CD8-positive, alpha-beta memory T cell (primary cell): ENCODE data around the gene DDX21. TPM values are rescaled to one million over a fixed set of nuclear protein-coding genes. Genes with fewer than 3 reads are reported as not detected.
"Not testable (repeated sequence)": the region's sequence is repeated elsewhere in the genome, so short reads cannot be mapped to it uniquely, and the experiment has no call there.

Source experiments
- CTCF ChIA-PET: fragments of 350-600 bp; sonication (Branson Sonifier 250); formaldehyde crosslinking; loops from one replicate; lab custom pipeline; 2021; ENCODE audit warnings: antibody characterized with exemption; lab: Charles Lee
- POLR2A ChIA-PET: fragments of 350-600 bp; sonication (Branson Sonifier 250); formaldehyde crosslinking; loops from one replicate; lab custom pipeline; 2021; ENCODE audit warnings: antibody characterized with exemption; lab: Charles Lee
- DNase-seq, 5 donors: peaks; one replicate each; pipeline versions ENCODE4 v3.0.0 to v3.0.0-alpha.2; 2020 to 2022; ENCODE audit warnings: mixed read lengths in 1 of 5
- H3K27ac ChIP-seq: one replicate; pipeline ENCODE4 v1.7.0; 2013; ENCODE audit warnings: low read depth, mild to moderate bottlenecking, low read length, moderate library complexity
- H3K27me3 ChIP-seq: 2 replicates; pipeline ENCODE4 v1.7.0; 2013; ENCODE audit warnings: low read length, mild to moderate bottlenecking; ENCODE audit not compliant: insufficient read depth, poor library complexity, severe bottlenecking
- H3K36me3 ChIP-seq: 2 replicates; pipeline ENCODE4 v1.7.0; 2013; ENCODE audit warnings: mild to moderate bottlenecking, low read length, moderate library complexity; ENCODE audit not compliant: insufficient read depth
- H3K4me1 ChIP-seq: 2 replicates; pipeline ENCODE4 v1.7.0; 2013; ENCODE audit warnings: mild to moderate bottlenecking, low read length, moderate library complexity; ENCODE audit not compliant: insufficient read depth
- H3K4me3 ChIP-seq: 2 replicates; pipeline ENCODE4 v1.7.0; 2013; ENCODE audit warnings: mild to moderate bottlenecking, low read length
- H3K9me3 ChIP-seq: 2 replicates; pipeline ENCODE4 v1.7.0; 2013; ENCODE audit warnings: mild to moderate bottlenecking, low read length
- H3K27ac Mint-ChIP-seq, 8 donors: one replicate each; pipeline ENCODE4 v1.8.0; 2020 to 2021; ENCODE audit warnings: mixed read lengths in 8 of 8, mild to moderate bottlenecking in 6 of 8, inconsistent platforms in 3 of 8, moderate library complexity in 3 of 8
- H3K27me3 Mint-ChIP-seq, 2 donors: one replicate each; pipeline ENCODE4 v1.8.0; 2020 to 2021; ENCODE audit warnings: mixed read lengths in 2 of 2, mild to moderate bottlenecking in 1 of 2, moderate library complexity in 1 of 2
- H3K36me3 Mint-ChIP-seq, 3 donors: one replicate each; pipeline ENCODE4 v1.8.0; 2020 to 2021; ENCODE audit warnings: mixed read lengths in 3 of 3, inconsistent platforms in 1 of 3, mild to moderate bottlenecking in 1 of 3
- H3K4me1 Mint-ChIP-seq, 3 donors: one replicate each; pipeline ENCODE4 v1.8.0; 2020 to 2021; ENCODE audit warnings: mixed read lengths in 3 of 3, inconsistent platforms in 1 of 3, mild to moderate bottlenecking in 1 of 3
- H3K4me3 Mint-ChIP-seq, 7 donors: one replicate each; pipeline ENCODE4 v1.8.0; 2020 to 2021; ENCODE audit warnings: mixed read lengths in 7 of 7, mild to moderate bottlenecking in 6 of 7, moderate library complexity in 4 of 7, inconsistent platforms in 2 of 7
- H3K9me3 Mint-ChIP-seq, 5 donors: one replicate each; pipeline ENCODE4 v1.8.0; 2020 to 2022; ENCODE audit warnings: mixed read lengths in 5 of 5, mild to moderate bottlenecking in 3 of 5, moderate library complexity in 2 of 5, inconsistent platforms in 1 of 5
- polyA plus RNA-seq: library from polyadenylated mRNA; unstranded; fragments of 300-500 nt; fragmentation: Illumina TruSeq; gene quantifications from one replicate; pipeline ENCODE4 v1.2.3, GENCODE V29; 2021
- total RNA-seq, 2 experiments: library from RNA; stranded (reverse); gene quantifications; one replicate each; pipeline ENCODE4 v1.2.3, GENCODE V29; 2021

DDX21 gene
- total and polyA plus RNA-seq, 3 experiments from 2014 or later = 23.1 to 286 (median 275) TPM

GRCh38 chr10:68938884-68939283 is 17.1 kb upstream of the DDX21 start:
- Mint-ChIP-seq H3K36me3 (peaks cover 9 to 73% (median 18%) of the 10 kb centered on the region in 3 donors), H3K9me3 (no peaks in the 10 kb centered on the region), H3K4me3 (no peak overlapping the region), H3K4me1 (peaks cover 0 to 7% (median 5%) of the 10 kb centered on the region in 3 donors), H3K27me3 (no peaks in the 10 kb centered on the region), H3K27ac (peak overlapping the region in 3 of 8 donors; percentile 5 to 84 (median 43))
- CTCF ChIA-PET = no interaction called here
- H3K4me1 ChIP-seq = no peaks in the 10 kb centered on the region
- no peak overlapping the region for H3K27ac ChIP-seq
- H3K27me3 ChIP-seq = no peaks in the 10 kb centered on the region
- H3K4me3 ChIP-seq = no peak overlapping the region
- DNase-seq = no peak
- H3K9me3 ChIP-seq = no peaks in the 10 kb centered on the region
- peaks cover 25% of the 10 kb centered on the region for H3K36me3 ChIP-seq
- POLR2A ChIA-PET = no interaction called here

- POLR2A ChIA-PET, H3K9me3 ChIP-seq: not testable (repeated sequence)
Measured at GRCh38 chr10:68940917-68941316, 15.1 kb upstream of the DDX21 start.

GRCh38 chr10:68950598-68950997 is 5.4 kb upstream of the DDX21 start:
- Histone ChIP-seq H3K4me3 (no peak overlapping the region), H3K4me1 (no peaks in the 10 kb centered on the region), H3K36me3 (peaks cover 24% of the 10 kb centered on the region), H3K27ac (no peak overlapping the region), H3K27me3 (no peaks in the 10 kb centered on the region), H3K9me3 (no peaks in the 10 kb centered on the region)
- DNase-seq = no peak
- Mint-ChIP-seq H3K36me3 (peaks cover 6 to 24% (median 12%) of the 10 kb centered on the region in 3 donors), H3K4me3 (no peak overlapping the region), H3K27me3 (no peaks in the 10 kb centered on the region), H3K9me3 (no peaks in the 10 kb centered on the region), H3K27ac (no peak overlapping the region), H3K4me1 (peaks cover 3 to 5% (median 4%) of the 10 kb centered on the region in 3 donors)
- POLR2A ChIA-PET = no interaction called here
- CTCF ChIA-PET = no interaction called here

More at GRCh38 chr10:68940917-68941316, 15.1 kb upstream of the DDX21 start:
- H3K4me3 ChIP-seq, H3K9me3 Mint-ChIP-seq, H3K4me1 ChIP-seq, DNase-seq, H3K27me3 Mint-ChIP-seq, H3K4me3 Mint-ChIP-seq, H3K27ac ChIP-seq, H3K27me3 ChIP-seq, H3K27ac Mint-ChIP-seq, CTCF ChIA-PET, H3K4me1 Mint-ChIP-seq: not testable (repeated sequence)
- peaks cover 9 to 68% (median 21%) of the 10 kb centered on the region in 3 donors for H3K36me3 Mint-ChIP-seq
- H3K36me3 ChIP-seq = peaks cover 25% of the 10 kb centered on the region

GRCh38 chr10:68954904-68955303 is 1.1 kb upstream of the DDX21 start:
- DNase-seq = no peak
- Mint-ChIP-seq H3K27me3 (peaks cover 0 to 3% of the 10 kb centered on the region in 2 donors), H3K36me3 (peaks cover 0 to 26% (median 0%) of the 10 kb centered on the region in 3 donors), H3K9me3 (no peaks in the 10 kb centered on the region), H3K27ac (peak overlapping the region in 6 of 8 donors; percentile 22 to 98 (median 66)), H3K4me1 (peaks cover 31 to 39% (median 39%) of the 10 kb centered on the region in 3 donors), H3K4me3 (peak overlapping the region; percentile 16 to 100 (median 47))
- Histone ChIP-seq H3K36me3 (no peaks in the 10 kb centered on the region), H3K4me3 (no peak overlapping the region), H3K27me3 (no peaks in the 10 kb centered on the region), H3K27ac (no peak overlapping the region), H3K4me1 (peaks cover 18% of the 10 kb centered on the region), H3K9me3 (no peaks in the 10 kb centered on the region)
- POLR2A ChIA-PET = interaction anchor here (1.2 kb wide), 1 partner anchor 15 kb away, joined by 4 read pairs; no protein-coding TSS in a partner anchor
- CTCF ChIA-PET = interaction anchor here (0.6 to 2.5 kb wide), 9 partner anchors 13 to 454 kb away, joined by 3 to 7 read pairs (median 5); no protein-coding TSS in a partner anchor

GRCh38 chr10:68955355-68955831 is 577 bp upstream of the DDX21 start:
- H3K36me3 ChIP-seq = no peaks in the 10 kb centered on the region
- POLR2A ChIA-PET = interaction anchor here (1.1 to 2.1 kb wide), 5 partner anchors 15 to 623 kb away, joined by 4 to 7 read pairs (median 5); partner anchors contain the start of genes DDX50, HNRNPH3 and KIFBP
- H3K4me1 ChIP-seq = peaks cover 18% of the 10 kb centered on the region
- Mint-ChIP-seq H3K27ac (peak overlapping the region; percentile 95 to 100 (median 100)), H3K9me3 (no peaks in the 10 kb centered on the region), H3K4me1 (peaks cover 34 to 44% (median 44%) of the 10 kb centered on the region in 3 donors), H3K36me3 (peaks cover 0 to 29% (median 2%) of the 10 kb centered on the region in 3 donors), H3K27me3 (peaks cover 0 to 3% of the 10 kb centered on the region in 2 donors), H3K4me3 (peak overlapping the region; percentile 94 to 100 (median 98))
- H3K4me3 ChIP-seq = peak overlapping the region; percentile 91
- CTCF ChIA-PET = interaction anchor here (0.6 to 2.5 kb wide), 12 partner anchors 10 to 453 kb away, joined by 3 to 7 read pairs (median 4); no protein-coding TSS in a partner anchor
- H3K9me3 ChIP-seq = no peaks in the 10 kb centered on the region
- DNase-seq = no peak
- peak overlapping the region; percentile 98 for H3K27ac ChIP-seq
- H3K27me3 ChIP-seq = no peaks in the 10 kb centered on the region

- peaks cover 2 to 45% (median 7%) of the 10 kb centered on the region in 3 donors for H3K36me3 Mint-ChIP-seq
- peaks cover 0 to 3% of the 10 kb centered on the region in 2 donors for H3K27me3 Mint-ChIP-seq
- Histone ChIP-seq H3K4me3 (peak overlapping the region; percentile 91), H3K27me3 (no peaks in the 10 kb centered on the region), H3K27ac (peak overlapping the region; percentile 98), H3K9me3 (no peaks in the 10 kb centered on the region), H3K36me3 (peaks cover 16% of the 10 kb centered on the region), H3K4me1 (peaks cover 18% of the 10 kb centered on the region)
- H3K9me3 Mint-ChIP-seq = no peaks in the 10 kb centered on the region
- H3K27ac Mint-ChIP-seq = peak overlapping the region; percentile 95 to 100 (median 100)
- ChIA-PET CTCF (interaction anchor here (2.5 kb wide), 1 partner anchor 13 kb away, joined by 7 read pairs; no protein-coding TSS in a partner anchor), POLR2A (interaction anchor here (0.6 to 2.1 kb wide), 3 partner anchors 28 to 207 kb away, joined by 3 to 5 read pairs (median 5); no protein-coding TSS in a partner anchor)
- no peak for DNase-seq
- peaks cover 46 to 60% (median 56%) of the 10 kb centered on the region in 3 donors for H3K4me1 Mint-ChIP-seq
- H3K4me3 Mint-ChIP-seq = peak overlapping the region; percentile 94 to 100 (median 98)
Measured at GRCh38 chr10:68957284-68957615, 1.3 kb downstream of the DDX21 start.

GRCh38 chr10:68957654-68958053 is 1.7 kb downstream of the DDX21 start:
- peaks cover 47 to 62% (median 56%) of the 10 kb centered on the region in 3 donors for H3K4me1 Mint-ChIP-seq
- POLR2A ChIA-PET = interaction anchor here (0.6 kb wide), 1 partner anchor 206 kb away, joined by 5 read pairs; no protein-coding TSS in a partner anchor
- H3K36me3 ChIP-seq = peaks cover 20% of the 10 kb centered on the region
- H3K27ac ChIP-seq = peak overlapping the region; percentile 98
- peaks cover 18% of the 10 kb centered on the region for H3K4me1 ChIP-seq
- H3K36me3 Mint-ChIP-seq = peaks cover 2 to 49% (median 7%) of the 10 kb centered on the region in 3 donors
- no peaks in the 10 kb centered on the region for H3K9me3 ChIP-seq
- H3K27ac Mint-ChIP-seq = peak overlapping the region; percentile 95 to 100 (median 100)
- no peaks in the 10 kb centered on the region for H3K9me3 Mint-ChIP-seq
- peaks cover 0 to 3% of the 10 kb centered on the region in 2 donors for H3K27me3 Mint-ChIP-seq
- DNase-seq = no peak
- peak overlapping the region; percentile 91 for H3K4me3 ChIP-seq
- peak overlapping the region; percentile 94 to 100 (median 98) for H3K4me3 Mint-ChIP-seq
- CTCF ChIA-PET = no interaction called here
- no peaks in the 10 kb centered on the region for H3K27me3 ChIP-seq
